H1 (cell line): Measurements from ENCODE around the gene AHRR. TPM values are rescaled to one million over a fixed set of nuclear protein-coding genes. Genes with fewer than 3 reads are reported as not detected.

Experiments used
- CTCF ChIA-PET: fragments of 300-600 bp; sonication (Branson Sonifier 250); formaldehyde crosslinking; loops from one replicate; lab custom pipeline; 2021; ENCODE audit not compliant: partially characterized antibody; lab: Charles Lee
- POLR2A ChIA-PET: fragments of 300-600 bp; sonication (Branson Sonifier 250); formaldehyde crosslinking; loops from one replicate; lab custom pipeline; 2021; ENCODE audit warnings: inconsistent platforms; ENCODE audit not compliant: partially characterized antibody; lab: Charles Lee
- DNase-seq, 2 experiments: peaks; one replicate each; pipeline versions ENCODE4 v3.0.0 to v3.0.0-alpha.2; 2010 to 2022; ENCODE audit warnings: low spot score in 2 of 2, low read depth in 1 of 2, mixed read lengths in 1 of 2
- FAIRE-seq: peaks from 2 replicates; lab custom pipeline; 2011; peaks lifted over from hg19 to GRCh38; lab: Jason Lieb, UNC
- H2AFZ ChIP-seq: 2 replicates; pipeline ENCODE4 v1.8.1; 2012; ENCODE audit warnings: low read length, inconsistent platforms
- H2AK5ac ChIP-seq: 2 replicates; pipeline ENCODE4 v1.6.1; 2013; ENCODE audit warnings: low read depth, low read length
- H2BK120ac ChIP-seq: replicated peaks from 2 replicates; pipeline ENCODE3; 2013; ENCODE audit warnings: low read depth, low read length, inconsistent platforms
- H2BK12ac ChIP-seq: 2 replicates; pipeline ENCODE4 v1.6.1; 2013; ENCODE audit warnings: low read depth, low read length
- H2BK15ac ChIP-seq: 2 replicates; pipeline ENCODE4 v1.6.1; 2013; ENCODE audit warnings: low read length
- H2BK20ac ChIP-seq: 2 replicates; pipeline ENCODE4 v1.6.1; 2013; ENCODE audit warnings: low read length
- H2BK5ac ChIP-seq: 2 replicates; pipeline ENCODE4 v1.6.1; 2013; ENCODE audit warnings: low read depth, low read length
- H3K14ac ChIP-seq: 2 replicates; pipeline ENCODE4 v1.6.1; 2013; ENCODE audit warnings: inconsistent platforms; ENCODE audit not compliant: insufficient read length
- H3K18ac ChIP-seq: 2 replicates; pipeline ENCODE4 v1.6.1; 2013; ENCODE audit warnings: low read length; ENCODE audit errors: extremely low read depth
- H3K23ac ChIP-seq: 2 replicates; pipeline ENCODE4 v1.6.1; 2013; ENCODE audit warnings: inconsistent platforms; ENCODE audit not compliant: insufficient read length
- H3K23me2 ChIP-seq: 2 replicates; pipeline ENCODE4 v1.6.1; 2013; ENCODE audit warnings: low read depth, low read length
- H3K27ac ChIP-seq: 2 replicates; pipeline ENCODE4 v1.6.1; 2011; ENCODE audit warnings: low read depth, low read length, inconsistent platforms
- H3K27me3 ChIP-seq, 4 experiments: replicated peaks in 1 of 4; 1 replicate in 1 of 4; 2 replicates in 3 of 4; pipeline versions ENCODE4 v1.6.1 to v1.8.1; 2011 to 2013; ENCODE audit warnings: low read length in 3 of 4, mild to moderate bottlenecking in 3 of 4, inconsistent platforms in 2 of 4, mixed read lengths in 2 of 4, moderate library complexity in 1 of 4; ENCODE audit not compliant: control insufficient read depth in 3 of 4, insufficient read depth in 3 of 4; ENCODE audit errors: extremely low read depth in 1 of 4
- H3K36me3 ChIP-seq, 4 experiments: 2 replicates each; pipeline versions ENCODE4 v1.6.1 to v1.8.1; 2011 to 2013; ENCODE audit warnings: mild to moderate bottlenecking in 4 of 4, low read length in 3 of 4, moderate library complexity in 2 of 4, control low read depth in 1 of 4, inconsistent platforms in 1 of 4; ENCODE audit not compliant: insufficient read depth in 4 of 4, control insufficient read depth in 2 of 4
- H3K4ac ChIP-seq: replicated peaks from 2 replicates; pipeline ENCODE3; 2013; ENCODE audit warnings: low read length, low read depth, mixed read lengths, inconsistent platforms; ENCODE audit not compliant: insufficient read length
- H3K4me1 ChIP-seq, 4 experiments: replicated peaks in 1 of 4; 1 replicate in 1 of 4; 2 replicates in 3 of 4; pipeline versions ENCODE4 v1.6.1 to v1.8.1; 2011 to 2013; ENCODE audit warnings: low read length in 3 of 4, inconsistent platforms in 2 of 4, mixed read lengths in 1 of 4; ENCODE audit not compliant: insufficient read depth in 4 of 4, control insufficient read depth in 3 of 4
- H3K4me2 ChIP-seq, 2 experiments: 2 replicates each; pipeline versions ENCODE4 v1.6.1 to v1.8.1; 2011 to 2013; ENCODE audit warnings: low read depth in 2 of 2, low read length in 2 of 2, control low read depth in 1 of 2, inconsistent platforms in 1 of 2, mild to moderate bottlenecking in 1 of 2; ENCODE audit not compliant: insufficient read depth in 1 of 2
- H3K4me3 ChIP-seq, 4 experiments: fragments of 200-600, 300-600 bp in 1 of 4; sonication (generic), shearing (Covaris generic), sonication (Bioruptor Twin) in 1 of 4; 2 replicates each; pipeline versions ENCODE4 v1.5.1 to v1.8.1; 2011 to 2016; ENCODE audit warnings: low read length in 4 of 4, low read depth in 3 of 4, control low read depth in 2 of 4, inconsistent platforms in 2 of 4, mild to moderate bottlenecking in 2 of 4, mixed read lengths in 1 of 4, moderate library complexity in 1 of 4; ENCODE audit not compliant: insufficient read depth in 2 of 4; ENCODE audit errors: extremely low read depth in 1 of 4
- H3K56ac ChIP-seq: replicated peaks from 2 replicates; pipeline ENCODE3; 2013; ENCODE audit warnings: low read depth, mild to moderate bottlenecking, mixed read lengths, low read length, inconsistent platforms; ENCODE audit not compliant: insufficient read length
- H3K79me1 ChIP-seq: 2 replicates; pipeline ENCODE4 v1.6.1; 2013; ENCODE audit warnings: low read depth, low read length, control low read depth
- H3K79me2 ChIP-seq, 2 experiments: 2 replicates each; pipeline versions ENCODE4 v1.6.1 to v1.8.1; 2012 to 2013; ENCODE audit warnings: low read length in 2 of 2, mild to moderate bottlenecking in 2 of 2, inconsistent platforms in 1 of 2; ENCODE audit not compliant: insufficient read depth in 2 of 2, control insufficient read depth in 1 of 2
- H3K9ac ChIP-seq, 4 experiments: replicated peaks in 1 of 4; 1 replicate in 1 of 4; 2 replicates in 3 of 4; pipeline versions ENCODE4 v1.6.1 to v1.8.1; 2011 to 2013; ENCODE audit warnings: low read depth in 3 of 4, low read length in 3 of 4, control low read depth in 2 of 4, mild to moderate bottlenecking in 2 of 4, moderate library complexity in 2 of 4, inconsistent platforms in 1 of 4; ENCODE audit errors: extremely low read depth in 1 of 4
- H3K9me3 ChIP-seq, 2 experiments: 2 replicates each; pipeline versions ENCODE4 v1.6.1 to v1.8.1; 2012 to 2013; ENCODE audit warnings: mild to moderate bottlenecking in 2 of 2, moderate library complexity in 2 of 2, control low read depth in 1 of 2, inconsistent platforms in 1 of 2, low read depth in 1 of 2, low read length in 1 of 2, mixed read lengths in 1 of 2; ENCODE audit not compliant: insufficient read depth in 2 of 2
- H4K20me1 ChIP-seq, 2 experiments: replicated peaks in 1 of 2; 2 replicates each; pipeline versions ENCODE3 to v1.8.1; 2011 to 2013; ENCODE audit warnings: inconsistent platforms in 2 of 2, low read length in 2 of 2, mild to moderate bottlenecking in 1 of 2; ENCODE audit not compliant: insufficient read depth in 2 of 2, control insufficient read depth in 1 of 2
- H4K5ac ChIP-seq: 2 replicates; pipeline ENCODE4 v1.6.1; 2013; ENCODE audit warnings: low read length, low read depth, mixed read lengths, inconsistent platforms; ENCODE audit not compliant: insufficient read length
- H4K8ac ChIP-seq: 2 replicates; pipeline ENCODE4 v1.8.0; 2013; ENCODE audit warnings: mild to moderate bottlenecking, moderate library complexity, low read length, inconsistent platforms; ENCODE audit not compliant: insufficient read depth; ENCODE audit errors: extremely low read depth
- H4K91ac ChIP-seq: replicated peaks from 2 replicates; pipeline ENCODE3; 2013; ENCODE audit warnings: low read length, mixed read lengths, inconsistent platforms; ENCODE audit not compliant: insufficient read length
- CREB1 ChIP-seq: IDR thresholded peaks from 2 replicates; pipeline ENCODE4 v1.6.1; 2012; ENCODE audit warnings: inconsistent platforms
- CTBP2 ChIP-seq: IDR thresholded peaks from 2 replicates; pipeline ENCODE4 v1.7.0; 2011; ENCODE audit warnings: borderline replicate concordance, mild to moderate bottlenecking, moderate library complexity, mixed read lengths, low read length; ENCODE audit not compliant: insufficient read depth, insufficient read length
- EZH2 ChIP-seq: fragments of 200-600 bp; sonication (generic); IDR thresholded peaks from 2 replicates; pipeline ENCODE4 v1.7.1; 2012; ENCODE audit warnings: low read depth, mild to moderate bottlenecking, moderate library complexity, low read length, inconsistent platforms; ENCODE audit not compliant: severe bottlenecking
- KDM1A ChIP-seq: fragments of 200-600, 300-600 bp; sonication (generic); IDR thresholded peaks from 2 replicates; pipeline ENCODE4 v1.7.1; 2016; ENCODE audit warnings: mild to moderate bottlenecking, low read length, borderline replicate concordance
- SIX5 ChIP-seq: IDR thresholded peaks from 2 replicates; pipeline ENCODE4 v1.6.1; 2011; ENCODE audit warnings: mild to moderate bottlenecking, low read depth, low read length
- TAF7 ChIP-seq: optimal IDR thresholded peaks from 2 replicates; pipeline ENCODE3; 2011; ENCODE audit warnings: low read depth, mild to moderate bottlenecking, inconsistent platforms, low read length, moderate library complexity, borderline replicate concordance
- WGBS, 2 experiments: shearing (Covaris generic) in 1 of 2; methylation state at CpG; one replicate each; pipeline versions ENCODE4 v1.1.6 to v1.1.7; 2013 to 2015; ENCODE audit warnings: low lambda C conversion rate in 2 of 2, mixed read lengths in 2 of 2, inconsistent platforms in 1 of 2, low coverage in 1 of 2, missing lambda C conversion rate in 1 of 2; ENCODE audit not compliant: insufficient replicate concordance in 2 of 2, insufficient coverage in 1 of 2, insufficient read length in 1 of 2; ENCODE audit errors: extremely low coverage in 1 of 2, missing lambda C conversion rate in 1 of 2; 5-methylcytosine and 5-hydroxymethylcytosine counted together
- polyA plus RNA-seq, 7 experiments: library from polyadenylated mRNA; depleted of rRNA in 3 of 7; stranded (reverse) in 5 of 7; unstranded in 2 of 7; fragments of >200 nt in 5 of 7; fragments of 200-250 nt in 2 of 7; gene quantifications; 1 replicate in 5 of 7; 2 replicates in 1 of 7; 4 replicates in 1 of 7; pipeline versions ENCODE4 v1.2.1 to v1.2.3, GENCODE V29; 2011 to 2013; ENCODE audit warnings: missing spikeins in 2 of 7, mixed read lengths in 2 of 7
- total RNA-seq: library from RNA; stranded (reverse); fragmentation: NEBNext Ultra II Directional; extraction: Animal tissue kit (Norgen Biotek cat#: 25700); gene quantifications from 2 replicates; pipeline ENCODE4 v1.2.1, GENCODE V29; 2021
- TF ChIP-seq, protein P1 (sequence below): IDR thresholded peaks from 2 replicates; pipeline ENCODE4 v1.6.1; 2012; ENCODE audit warnings: inconsistent platforms

Gene AHRR
- total and polyA plus RNA-seq, 2 of the 8 experiments (the other 6 are each of a cell fraction or from before 2014, with no cell fraction given): 0.41 to 0.80 TPM

DNA sequence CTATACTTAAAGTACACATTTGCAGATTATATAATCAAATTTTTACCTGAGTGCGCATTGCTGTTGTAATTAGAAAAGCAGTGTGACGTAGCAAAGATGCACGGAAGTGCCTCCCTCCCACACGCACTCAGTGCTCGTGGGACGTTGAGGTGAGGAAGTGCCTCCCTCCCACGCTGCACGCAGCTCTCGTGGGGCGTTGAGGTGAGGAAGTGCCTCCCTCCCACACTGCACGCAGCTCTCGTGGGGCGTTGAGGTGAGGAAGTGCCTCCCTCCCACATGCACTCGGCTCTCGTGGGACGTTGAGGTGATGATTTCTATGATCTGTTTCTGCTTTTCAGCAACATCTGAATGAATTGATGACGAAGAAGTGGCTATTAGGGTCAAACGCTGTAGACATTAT is 142.4 kb downstream of the AHRR start:
- Histone ChIP-seq H4K8ac (no peak overlapping the region), H2BK5ac (no peak overlapping the region), H3K79me2 (no peaks in the 10 kb centered on the region), H2BK120ac (no peak overlapping the region), H2AK5ac (no peak overlapping the region; the same call in 1 of the 2 replicates), H3K27ac (no peak overlapping the region), H3K9me3 (no peaks in the 10 kb centered on the region), H2AFZ (no peak overlapping the region), H4K91ac (no peak overlapping the region), H3K4me3 (no peak overlapping the region), H3K14ac (no peak overlapping the region), H2BK20ac (no peak overlapping the region), H2BK12ac (no peak overlapping the region), H3K4me1 (no peaks in the 10 kb centered on the region), H3K4ac (no peak overlapping the region), H3K27me3 (no peaks in the 10 kb centered on the region), H3K18ac (no peak overlapping the region), H2BK15ac (no peak overlapping the region), H3K23ac (no peak overlapping the region), H3K79me1 (no peaks in the 10 kb centered on the region), H4K5ac (no peak overlapping the region), H3K4me2 (no peak overlapping the region), H3K9ac (no peak overlapping the region), H4K20me1 (peaks cover 2 to 3% of the 10 kb centered on the region in 2 experiments), H3K56ac (no peak overlapping the region), H3K23me2 (no peaks in the 10 kb centered on the region), H3K36me3 (peaks cover 0 to 11% (median 3%) of the 10 kb centered on the region in 4 experiments; a peak in 4 of 8 replicates)
- 92% methylated on average over 18 of the region's 18 CpGs; no CpG with 5 or more reads in 1 of the 2 experiments for whole genome bisulfite sequencing, 2 experiments
- POLR2A ChIA-PET: no interaction called here
- no peak for DNase-seq
- TF ChIP-seq, protein P1, sequence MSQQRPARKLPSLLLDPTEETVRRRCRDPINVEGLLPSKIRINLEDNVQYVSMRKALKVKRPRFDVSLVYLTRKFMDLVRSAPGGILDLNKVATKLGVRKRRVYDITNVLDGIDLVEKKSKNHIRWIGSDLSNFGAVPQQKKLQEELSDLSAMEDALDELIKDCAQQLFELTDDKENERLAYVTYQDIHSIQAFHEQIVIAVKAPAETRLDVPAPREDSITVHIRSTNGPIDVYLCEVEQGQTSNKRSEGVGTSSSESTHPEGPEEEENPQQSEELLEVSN: no peak
- TF ChIP-seq CTBP2 (no peak), SIX5 (no peak), EZH2 (no peak), CREB1 (no peak), TAF7 (no peak), KDM1A (no peak)
- CTCF ChIA-PET: interaction anchor here (4.0 kb wide), 1 partner anchor 18 kb away, joined by 14 read pairs; no protein-coding TSS in a partner anchor
- FAIRE-seq: no peak
